ENCODE data around the gene ZNF689. TPM values are rescaled to one million over a fixed set of nuclear protein-coding genes. Genes with fewer than 3 reads are reported as not detected.

The ZNF689 gene
- total RNA-seq, 1 experiment from 2014 or later, result 10.3 TPM

- H3K27me3 ChIP-seq (ENCODE audit: insufficient read depth, low read length), result no peaks in the 10 kb centered on the region
- H4K20me1 ChIP-seq (ENCODE audit: insufficient read depth), result no peaks in the 10 kb centered on the region
- no peaks in the 10 kb centered on the region for H3K36me3 ChIP-seq (ENCODE audit: control insufficient read depth in 1 of 2, insufficient read depth in 2 of 2, low read length in 2 of 2)
- no peaks in the 10 kb centered on the region for H3K79me2 ChIP-seq (ENCODE audit: insufficient read depth, low read length)
- ChIA-PET CTCF (no interaction called here), POLR2A (no interaction called here), RAD21 (ENCODE audit: low non-redundant PET in 1 of 2, low total read pairs in 2 of 2, uncharacterized antibody in 2 of 2, unreplicated experiment in 2 of 2) (no interaction called here)
- H2AFZ ChIP-seq (ENCODE audit: low read depth, low read length, poor library complexity, severe bottlenecking), result no peak overlapping the region
- no peak overlapping the region for H3K4me3 ChIP-seq (replicated peaks in 1 of 2; ENCODE audit: low read depth in 1 of 2, low read length in 2 of 2)
- no peaks in the 10 kb centered on the region for H3K4me1 ChIP-seq (ENCODE audit: control insufficient read depth in 1 of 2, insufficient read depth in 2 of 2, low read length in 2 of 2)
- H3K9me2 ChIP-seq (ENCODE audit: insufficient read depth), result no peaks in the 10 kb centered on the region
- no TSS peak for BruUV-seq (replicated peaks)
- no peak overlapping the region for H3K4me2 ChIP-seq (ENCODE audit: low read length)
- TF ChIP-seq POLR2AphosphoS5 (IDR thresholded peaks at IDR 0.05; ENCODE audit: low read depth, low read length) (no peak), TCF7L2 (IDR thresholded peaks at IDR 0.05; ENCODE audit: borderline replicate concordance, extremely low read depth, insufficient read depth, insufficient read length) (no peak), ATF3 (IDR thresholded peaks at IDR 0.05) (no peak), SRF (IDR thresholded peaks at IDR 0.05; ENCODE audit: low read depth) (no peak), POLR2A (IDR thresholded peaks at IDR 0.05; ENCODE audit: borderline replicate concordance, extremely low read depth, insufficient read depth, insufficient read length) (no peak), CEBPB (IDR thresholded peaks at IDR 0.05; ENCODE audit: low read depth) (no peak), CBX3 (IDR thresholded peaks at IDR 0.05; ENCODE audit: low read depth) (no peak), RAD21 (IDR thresholded peaks at IDR 0.05; ENCODE audit: low read depth) (no peak), SIN3A (IDR thresholded peaks at IDR 0.05; ENCODE audit: low read depth) (no peak), MAX (IDR thresholded peaks at IDR 0.05) (no peak), JUND (IDR thresholded peaks at IDR 0.05) (no peak), ZBTB33 (IDR thresholded peaks at IDR 0.05; ENCODE audit: extremely low read depth, insufficient replicate concordance, low read length) (no peak), ZNF274 (IDR thresholded peaks at IDR 0.05; ENCODE audit: low read depth, low read length) (no peak), EZH2phosphoT487 (IDR thresholded peaks at IDR 0.05; ENCODE audit: borderline replicate concordance) (no peak), EGR1 (IDR thresholded peaks at IDR 0.05; ENCODE audit: low read depth) (no peak), REST (IDR thresholded peaks at IDR 0.05; ENCODE audit: low read depth) (no peak)
- intact Hi-C loops (cut with micrococcal nuclease), result no loop called here
- no peaks in the 10 kb centered on the region for H3K9me3 ChIP-seq (ENCODE audit: control insufficient read depth in 1 of 2, insufficient read depth in 1 of 2, low read depth in 1 of 2, low read length in 2 of 2)
- no peak overlapping the region for H3K9ac ChIP-seq (ENCODE audit: low read length)
- no peak for ATAC-seq
- no peak overlapping the region for H3K27ac ChIP-seq (ENCODE audit: low read depth, low read length)
- DNase-seq (ENCODE audit: low read depth, low spot score), result no peak
Observed at GRCh38 chr16:30588651-30589050, 21.5 kb downstream of the ZNF689 start.
